NCI-H2227 treated with DMSO at 0.1 percent for 48 hours (cell line): Measurements from ENCODE around the gene HGF.
"Not testable (repeated sequence)": the region's sequence is repeated elsewhere in the genome, so short reads cannot be mapped to it uniquely, and the experiment has no call there.

Experiments used
- DNase-seq: peaks from one replicate; lab custom pipeline; 2025; lab: John Stamatoyannopoulos, UW

Gene HGF

GRCh38 chr7:81776161-81776560 lies 6.3 kb upstream of the HGF start:
- no peak for DNase-seq

GRCh38 chr7:81775560-81775959 lies 5.7 kb upstream of the HGF start:
- DNase-seq = no peak

- no peak for DNase-seq
Observed at GRCh38 chr7:81774551-81774950, 4.7 kb upstream of the HGF start.

- DNase-seq = no peak
Observed at GRCh38 chr7:81770728-81771223, 929 bp upstream of the HGF start.

- DNase-seq = no peak
Observed at GRCh38 chr7:81768951-81769778, 682 bp downstream of the HGF start.

- no peak for DNase-seq
Observed at GRCh38 chr7:81767926-81768325, 1.9 kb downstream of the HGF start.

- no peak for DNase-seq
Observed at GRCh38 chr7:81761821-81762220, 8.0 kb downstream of the HGF start.

- DNase-seq = no peak
Observed at GRCh38 chr7:81761031-81761430, 8.8 kb downstream of the HGF start.

- no peak for DNase-seq
Observed at GRCh38 chr7:81754918-81755696, 14.7 kb downstream of the HGF start.

GRCh38 chr7:81753392-81753791 lies 16.5 kb downstream of the HGF start:
- DNase-seq = no peak

- no peak for DNase-seq
Observed at GRCh38 chr7:81752318-81752714, 17.5 kb downstream of the HGF start.

GRCh38 chr7:81751619-81752317 lies 18.1 kb downstream of the HGF start:
- no peak for DNase-seq

GRCh38 chr7:81745637-81746036 lies 24.2 kb downstream of the HGF start:
- no peak for DNase-seq

GRCh38 chr7:81744389-81744788 lies 25.5 kb downstream of the HGF start:
- peak; percentile 13 for DNase-seq

GRCh38 chr7:81743665-81744064 lies 26.2 kb downstream of the HGF start:
- DNase-seq = no peak

GRCh38 chr7:81743201-81743600 lies 26.6 kb downstream of the HGF start:
- no peak for DNase-seq

- no peak for DNase-seq
Observed at GRCh38 chr7:81740403-81740802, 29.4 kb downstream of the HGF start.

GRCh38 chr7:81736091-81736490 lies 33.8 kb downstream of the HGF start:
- DNase-seq = no peak

- no peak for DNase-seq
Observed at GRCh38 chr7:81725812-81726127, 44.1 kb downstream of the HGF start.

- DNase-seq = no peak
Observed at GRCh38 chr7:81725003-81725811, 44.6 kb downstream of the HGF start.

- not testable (repeated sequence) for DNase-seq
Observed at GRCh38 chr7:81722250-81722649, 47.6 kb downstream of the HGF start.

GRCh38 chr7:81721437-81721836 lies 48.4 kb downstream of the HGF start:
- no peak for DNase-seq
